Measurements from ENCODE around the gene STPG1. TPM values are rescaled to one million over a fixed set of nuclear protein-coding genes. Genes with fewer than 3 reads are reported as not detected.

STPG1 gene
- total and polyA plus RNA-seq, 9 of the 15 experiments (the other 6 are each of a cell fraction or from before 2014, with no cell fraction given): 5.0 to 11.9 (median 8.3) TPM

DNA sequence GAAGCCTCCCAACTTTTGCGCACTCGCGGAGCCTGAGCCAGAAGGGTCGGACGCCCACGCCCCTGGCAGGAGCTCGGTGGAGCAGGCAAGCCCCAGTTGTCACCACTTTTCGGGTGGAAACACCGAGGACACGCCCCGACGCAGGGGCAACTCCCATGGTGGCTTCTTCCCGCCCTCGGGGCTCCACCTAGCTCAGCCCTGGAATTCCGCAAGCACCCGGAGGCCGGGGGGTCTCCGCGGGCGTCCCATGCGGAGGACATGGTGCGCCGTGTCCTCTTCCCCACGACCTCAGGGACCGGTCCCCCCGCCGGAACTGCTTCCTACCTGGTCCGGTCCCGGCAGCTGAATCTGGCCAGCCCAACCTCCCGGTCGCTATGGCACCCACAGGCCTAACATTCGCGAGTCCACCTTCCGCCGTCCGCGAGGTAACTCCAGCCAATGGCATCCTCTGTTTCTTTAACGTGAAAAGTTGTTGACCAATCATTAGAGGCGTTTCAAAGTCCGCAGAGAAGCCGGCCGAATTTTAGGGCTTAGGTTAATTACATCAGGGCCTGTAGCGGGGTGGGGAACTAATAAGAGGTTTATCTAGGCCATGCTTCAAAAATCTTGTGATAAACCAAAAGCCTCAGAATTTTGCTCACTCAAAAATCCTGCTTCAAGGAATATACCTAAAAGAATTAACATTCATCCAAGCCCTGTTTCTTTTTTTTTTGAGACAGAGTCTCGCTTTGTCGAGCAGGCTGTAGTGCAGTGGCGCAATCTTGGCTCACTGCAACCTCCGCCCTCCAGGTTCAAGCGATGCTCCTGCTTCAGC lies at the start of gene STPG1 (continued):
- TF ChIP-seq ZNF780A (CRISPR knock-in tag; IDR thresholded peaks at IDR 0.05) (no peak), TAF1 (IDR thresholded peaks at IDR 0.05; ENCODE audit: control insufficient read depth, extremely low read depth, insufficient read depth, low read length, severe bottlenecking) (peak; percentile 68), ZNF134 (CRISPR knock-in tag; conservative IDR thresholded peaks at IDR 0.05) (no peak), CBFB (CRISPR knock-in tag; IDR thresholded peaks at IDR 0.05) (no peak), MED1 (CRISPR knock-in tag; IDR thresholded peaks at IDR 0.05; ENCODE audit: borderline replicate concordance) (no peak), ZNF282 (CRISPR knock-in tag; IDR thresholded peaks at IDR 0.05) (no peak), ARID1B (IDR thresholded peaks at IDR 0.05) (peak; percentile 27; the same call in 1 of the 2 replicates), ZNF311 (CRISPR knock-in tag; IDR thresholded peaks at IDR 0.05) (no peak), XRCC4 (IDR thresholded peaks at IDR 0.05; ENCODE audit: extremely low read depth, insufficient read depth, insufficient read length) (no peak), RB1 (IDR thresholded peaks at IDR 0.05; ENCODE audit: low read depth) (peak; percentile 92), ESRRB (CRISPR knock-in tag; IDR thresholded peaks at IDR 0.05; ENCODE audit: borderline replicate concordance) (no peak), TFAM (CRISPR knock-in tag; conservative IDR thresholded peaks at IDR 0.05) (no peak), KLF6 (CRISPR knock-in tag; IDR thresholded peaks at IDR 0.05; ENCODE audit: borderline replicate concordance) (0 out of 2 replicates have a peak, but pooled peaks have one; percentile 10), GABPB2 (CRISPR knock-in tag; conservative IDR thresholded peaks at IDR 0.05) (no peak), U2AF1 (optimal IDR thresholded peaks at IDR 0.05; ENCODE audit: low read depth, low read length) (no peak), PTBP1 (IDR thresholded peaks at IDR 0.05; ENCODE audit: low read depth, low read length) (no peak), ZNF165 (CRISPR knock-in tag; IDR thresholded peaks at IDR 0.05; ENCODE audit: borderline replicate concordance) (no peak), L3MBTL2 (IDR thresholded peaks at IDR 0.05) (peak; percentile 61), JUND (IDR thresholded peaks at IDR 0.05; ENCODE audit: borderline replicate concordance, low read depth, low read length) (no peak), JUND (tag; IDR thresholded peaks at IDR 0.05; ENCODE audit: borderline replicate concordance, low read depth, low read length) (no peak), RBM14 (IDR thresholded peaks at IDR 0.05; ENCODE audit: borderline replicate concordance, insufficient read depth, low read depth, low read length) (no peak)
- TF ChIP-seq, protein P1, sequence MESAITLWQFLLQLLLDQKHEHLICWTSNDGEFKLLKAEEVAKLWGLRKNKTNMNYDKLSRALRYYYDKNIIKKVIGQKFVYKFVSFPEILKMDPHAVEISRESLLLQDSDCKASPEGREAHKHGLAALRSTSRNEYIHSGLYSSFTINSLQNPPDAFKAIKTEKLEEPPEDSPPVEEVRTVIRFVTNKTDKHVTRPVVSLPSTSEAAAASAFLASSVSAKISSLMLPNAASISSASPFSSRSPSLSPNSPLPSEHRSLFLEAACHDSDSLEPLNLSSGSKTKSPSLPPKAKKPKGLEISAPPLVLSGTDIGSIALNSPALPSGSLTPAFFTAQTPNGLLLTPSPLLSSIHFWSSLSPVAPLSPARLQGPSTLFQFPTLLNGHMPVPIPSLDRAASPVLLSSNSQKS (CRISPR knock-in tag; IDR thresholded peaks at IDR 0.05): no peak
- TF ChIP-seq, protein P2, sequence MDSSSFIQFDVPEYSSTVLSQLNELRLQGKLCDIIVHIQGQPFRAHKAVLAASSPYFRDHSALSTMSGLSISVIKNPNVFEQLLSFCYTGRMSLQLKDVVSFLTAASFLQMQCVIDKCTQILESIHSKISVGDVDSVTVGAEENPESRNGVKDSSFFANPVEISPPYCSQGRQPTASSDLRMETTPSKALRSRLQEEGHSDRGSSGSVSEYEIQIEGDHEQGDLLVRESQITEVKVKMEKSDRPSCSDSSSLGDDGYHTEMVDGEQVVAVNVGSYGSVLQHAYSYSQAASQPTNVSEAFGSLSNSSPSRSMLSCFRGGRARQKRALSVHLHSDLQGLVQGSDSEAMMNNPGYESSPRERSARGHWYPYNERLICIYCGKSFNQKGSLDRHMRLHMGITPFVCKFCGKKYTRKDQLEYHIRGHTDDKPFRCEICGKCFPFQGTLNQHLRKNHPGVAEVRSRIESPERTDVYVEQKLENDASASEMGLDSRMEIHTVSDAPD (CRISPR knock-in tag; IDR thresholded peaks at IDR 0.05): no peak
- TF ChIP-seq, protein P3, sequence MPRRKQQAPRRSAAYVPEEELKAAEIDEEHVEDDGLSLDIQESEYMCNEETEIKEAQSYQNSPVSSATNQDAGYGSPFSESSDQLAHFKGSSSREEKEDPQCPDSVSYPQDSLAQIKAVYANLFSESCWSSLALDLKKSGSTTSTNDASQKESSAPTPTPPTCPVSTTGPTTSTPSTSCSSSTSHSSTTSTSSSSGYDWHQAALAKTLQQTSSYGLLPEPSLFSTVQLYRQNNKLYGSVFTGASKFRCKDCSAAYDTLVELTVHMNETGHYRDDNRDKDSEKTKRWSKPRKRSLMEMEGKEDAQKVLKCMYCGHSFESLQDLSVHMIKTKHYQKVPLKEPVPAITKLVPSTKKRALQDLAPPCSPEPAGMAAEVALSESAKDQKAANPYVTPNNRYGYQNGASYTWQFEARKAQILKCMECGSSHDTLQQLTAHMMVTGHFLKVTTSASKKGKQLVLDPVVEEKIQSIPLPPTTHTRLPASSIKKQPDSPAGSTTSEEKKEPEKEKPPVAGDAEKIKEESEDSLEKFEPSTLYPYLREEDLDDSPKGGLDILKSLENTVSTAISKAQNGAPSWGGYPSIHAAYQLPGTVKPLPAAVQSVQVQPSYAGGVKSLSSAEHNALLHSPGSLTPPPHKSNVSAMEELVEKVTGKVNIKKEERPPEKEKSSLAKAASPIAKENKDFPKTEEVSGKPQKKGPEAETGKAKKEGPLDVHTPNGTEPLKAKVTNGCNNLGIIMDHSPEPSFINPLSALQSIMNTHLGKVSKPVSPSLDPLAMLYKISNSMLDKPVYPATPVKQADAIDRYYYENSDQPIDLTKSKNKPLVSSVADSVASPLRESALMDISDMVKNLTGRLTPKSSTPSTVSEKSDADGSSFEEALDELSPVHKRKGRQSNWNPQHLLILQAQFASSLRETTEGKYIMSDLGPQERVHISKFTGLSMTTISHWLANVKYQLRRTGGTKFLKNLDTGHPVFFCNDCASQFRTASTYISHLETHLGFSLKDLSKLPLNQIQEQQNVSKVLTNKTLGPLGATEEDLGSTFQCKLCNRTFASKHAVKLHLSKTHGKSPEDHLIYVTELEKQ (CRISPR knock-in tag; IDR thresholded peaks at IDR 0.05): no peak
